ENCODE data around the gene NAA20. TPM values are rescaled to one million over a fixed set of nuclear protein-coding genes. Genes with fewer than 3 reads are reported as not detected.
A peak's percentile ranks its signal among the peaks of the same experiment; 100 is the strongest.

NAA20 gene
- total RNA-seq, 2 donors from 2014 or later = 62.9 to 72.5 TPM

DNA sequence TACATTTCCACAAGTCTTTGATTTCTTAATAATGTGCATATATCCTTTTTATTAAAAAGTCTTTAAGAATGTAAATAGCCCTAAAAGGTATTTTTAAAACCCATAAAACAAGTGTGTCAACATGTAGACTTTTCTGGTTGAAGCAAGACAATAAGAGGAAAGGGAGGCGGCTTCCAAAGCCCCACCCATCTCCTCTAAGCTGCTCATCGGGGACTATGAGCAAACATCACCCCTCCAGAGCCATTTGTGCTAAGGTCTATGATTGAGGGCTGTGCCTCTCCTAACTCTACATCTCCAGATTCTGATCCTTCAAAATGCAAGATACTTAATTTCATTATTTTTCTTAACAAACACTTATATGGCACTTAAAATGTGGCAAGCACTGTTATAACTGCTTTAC, 2.5 kb upstream of the NAA20 start:
- Mint-ChIP-seq H3K27ac (no peak overlapping the region), H3K27me3 (ENCODE audit: low read depth) (no peaks in the 10 kb centered on the region), H3K4me1 (ENCODE audit: low read depth) (peaks cover 37% of the 10 kb centered on the region), H3K4me3 (peak overlapping the region in 1 of 2 donors; percentile 43), H3K36me3 (ENCODE audit: insufficient read depth in 2 of 2) (peaks cover 0 to 8% of the 10 kb centered on the region in 2 donors), H3K9me3 (no peaks in the 10 kb centered on the region)
- DNase-seq = peak; percentile 27 to 36
- ATAC-seq (replicated peaks in 1 of 2) = no peak

DNA sequence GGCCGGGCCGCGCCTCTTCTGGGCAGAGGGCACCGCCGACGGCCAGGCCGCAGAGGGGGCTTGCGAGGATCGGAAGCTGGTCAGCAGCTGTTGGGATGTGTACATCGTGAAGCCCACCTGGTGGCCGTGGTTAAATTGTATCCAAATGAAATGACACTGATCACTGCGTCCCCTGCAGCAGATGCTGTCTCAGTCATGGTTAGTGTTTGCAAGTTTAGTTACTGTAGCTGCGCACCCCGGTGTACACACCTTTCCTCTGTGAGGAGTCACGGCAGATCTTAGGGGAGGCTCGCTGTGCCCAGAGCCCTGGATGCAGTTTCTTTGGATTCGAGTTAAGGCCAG, 653 bp downstream of the NAA20 start:
- Mint-ChIP-seq H3K36me3 (ENCODE audit: insufficient read depth in 2 of 2) (peaks cover 0 to 11% of the 10 kb centered on the region in 2 donors), H3K27ac (peak overlapping the region; percentile 89), H3K9me3 (no peaks in the 10 kb centered on the region), H3K4me1 (ENCODE audit: low read depth) (peaks cover 68% of the 10 kb centered on the region), H3K4me3 (peak overlapping the region; percentile 87 to 88), H3K27me3 (ENCODE audit: low read depth) (no peaks in the 10 kb centered on the region)
- ATAC-seq (replicated peaks in 1 of 2) (peak; percentile 3 to 19), DNase-seq (peak in 1 of 2 donors; percentile 19)

DNA sequence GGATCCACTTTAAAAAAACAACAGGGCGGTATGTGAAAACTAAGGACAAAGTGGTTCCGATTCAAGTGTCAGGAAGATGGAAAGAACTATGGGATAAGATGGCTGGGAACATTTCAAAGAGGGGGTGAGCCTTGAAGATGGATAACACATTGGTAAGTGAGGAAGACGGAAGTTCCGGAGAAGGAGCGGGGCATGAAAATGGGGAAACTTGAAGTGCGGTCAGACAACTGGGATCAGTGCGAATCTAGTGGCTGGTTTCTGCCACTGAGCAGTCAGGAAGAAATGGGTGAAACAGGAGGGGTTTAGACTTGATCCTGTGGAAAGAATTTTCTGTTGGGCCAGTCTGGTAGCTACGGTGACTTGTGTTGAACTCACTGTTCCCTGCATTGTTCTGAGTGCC, 1.2 kb downstream of the NAA20 start:
- peak overlapping the region; percentile 87 to 88 for H3K4me3 Mint-ChIP-seq
- ATAC-seq (replicated peaks in 1 of 2) = no peak
- H3K36me3 Mint-ChIP-seq (ENCODE audit: insufficient read depth in 2 of 2) = peaks cover 0 to 11% of the 10 kb centered on the region in 2 donors
- H3K27me3 Mint-ChIP-seq (ENCODE audit: low read depth) = no peaks in the 10 kb centered on the region
- no peak for DNase-seq
- H3K9me3 Mint-ChIP-seq = no peaks in the 10 kb centered on the region
- H3K27ac Mint-ChIP-seq = peak overlapping the region; percentile 89
- H3K4me1 Mint-ChIP-seq (ENCODE audit: low read depth) = peaks cover 69% of the 10 kb centered on the region

DNA sequence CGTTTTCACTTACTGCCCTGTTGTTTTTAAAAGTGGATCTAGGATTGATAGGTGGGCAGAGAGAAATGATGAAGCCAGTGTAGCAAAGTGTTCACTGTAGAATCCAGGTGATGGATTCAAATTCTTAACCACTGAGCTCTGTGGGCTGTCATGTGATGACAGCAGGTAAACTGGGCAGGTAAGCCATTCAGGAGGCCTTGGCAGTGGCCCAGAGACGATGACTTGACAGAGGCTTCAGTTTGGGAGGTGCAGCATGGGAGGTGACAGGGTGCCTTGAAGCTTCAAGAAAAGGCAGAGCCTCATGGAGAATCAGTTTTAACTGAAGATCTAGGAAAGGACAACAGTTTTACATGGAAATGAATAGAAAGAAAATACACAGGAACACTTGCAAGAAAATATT, 2.0 kb downstream of the NAA20 start:
- no peaks in the 10 kb centered on the region for H3K9me3 Mint-ChIP-seq
- DNase-seq = no peak
- peak overlapping the region; percentile 87 to 88 for H3K4me3 Mint-ChIP-seq
- peak overlapping the region; percentile 59 for H3K27ac Mint-ChIP-seq
- H3K4me1 Mint-ChIP-seq (ENCODE audit: low read depth) = peaks cover 69% of the 10 kb centered on the region
- no peak for ATAC-seq (replicated peaks in 1 of 2)
- H3K27me3 Mint-ChIP-seq (ENCODE audit: low read depth) = no peaks in the 10 kb centered on the region
- H3K36me3 Mint-ChIP-seq (ENCODE audit: insufficient read depth in 2 of 2) = peaks cover 0 to 11% of the 10 kb centered on the region in 2 donors

DNA sequence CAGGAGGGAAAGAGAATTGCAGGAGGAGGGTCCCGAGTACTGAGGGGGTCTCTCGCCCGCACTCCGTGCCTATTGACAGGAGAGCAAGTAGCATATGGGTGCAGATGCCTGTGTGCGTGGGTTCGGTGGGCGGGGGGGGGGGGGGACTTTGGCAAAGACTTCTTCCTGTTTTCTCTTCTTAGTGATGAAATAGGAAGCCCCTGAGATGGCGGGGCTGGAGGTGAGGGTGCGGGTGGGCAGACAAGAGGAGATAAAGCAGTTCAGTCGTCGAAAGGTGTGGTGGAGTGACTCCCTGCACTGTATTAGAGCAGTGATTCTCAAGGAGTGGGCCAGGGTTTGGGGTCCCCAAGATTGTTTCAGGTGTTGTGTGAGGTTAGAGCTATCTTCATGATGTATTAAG, 3.7 kb downstream of the NAA20 start:
- H3K27ac Mint-ChIP-seq = peak overlapping the region; percentile 62
- H3K9me3 Mint-ChIP-seq = no peaks in the 10 kb centered on the region
- H3K36me3 Mint-ChIP-seq (ENCODE audit: insufficient read depth in 2 of 2) = peaks cover 0 to 11% of the 10 kb centered on the region in 2 donors
- no peaks in the 10 kb centered on the region for H3K27me3 Mint-ChIP-seq (ENCODE audit: low read depth)
- H3K4me3 Mint-ChIP-seq = peak overlapping the region; percentile 56 to 57
- DNase-seq = no peak
- peaks cover 64% of the 10 kb centered on the region for H3K4me1 Mint-ChIP-seq (ENCODE audit: low read depth)
- no peak for ATAC-seq (replicated peaks in 1 of 2)

DNA sequence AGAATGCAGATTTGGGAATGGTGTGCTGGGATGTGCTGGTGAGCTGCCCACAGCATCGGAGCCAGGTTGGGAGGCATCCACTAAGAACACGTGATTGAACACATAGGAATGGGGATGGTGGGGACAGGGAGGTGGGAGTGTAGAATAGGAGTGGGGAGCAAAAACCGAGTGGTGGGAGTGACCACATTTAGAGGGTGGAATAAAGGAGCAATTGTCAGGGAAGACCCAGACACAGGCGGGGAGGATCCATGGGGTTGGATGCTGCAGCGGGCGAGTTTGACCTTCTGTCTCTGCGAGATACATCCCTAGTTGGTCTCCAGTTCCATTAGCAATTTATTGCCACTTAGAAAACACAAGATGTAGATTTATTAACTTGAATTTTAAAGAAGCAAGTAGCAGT, 4.7 kb downstream of the NAA20 start:
- peaks cover 62% of the 10 kb centered on the region for H3K4me1 Mint-ChIP-seq (ENCODE audit: low read depth)
- H3K4me3 Mint-ChIP-seq = peak overlapping the region; percentile 39 to 59
- H3K27ac Mint-ChIP-seq = peak overlapping the region; percentile 62
- H3K9me3 Mint-ChIP-seq = no peaks in the 10 kb centered on the region
- H3K36me3 Mint-ChIP-seq (ENCODE audit: insufficient read depth in 2 of 2) = peaks cover under 1 to 12% of the 10 kb centered on the region in 2 donors
- DNase-seq (no peak), ATAC-seq (replicated peaks in 1 of 2) (no peak)
- no peaks in the 10 kb centered on the region for H3K27me3 Mint-ChIP-seq (ENCODE audit: low read depth)

DNA sequence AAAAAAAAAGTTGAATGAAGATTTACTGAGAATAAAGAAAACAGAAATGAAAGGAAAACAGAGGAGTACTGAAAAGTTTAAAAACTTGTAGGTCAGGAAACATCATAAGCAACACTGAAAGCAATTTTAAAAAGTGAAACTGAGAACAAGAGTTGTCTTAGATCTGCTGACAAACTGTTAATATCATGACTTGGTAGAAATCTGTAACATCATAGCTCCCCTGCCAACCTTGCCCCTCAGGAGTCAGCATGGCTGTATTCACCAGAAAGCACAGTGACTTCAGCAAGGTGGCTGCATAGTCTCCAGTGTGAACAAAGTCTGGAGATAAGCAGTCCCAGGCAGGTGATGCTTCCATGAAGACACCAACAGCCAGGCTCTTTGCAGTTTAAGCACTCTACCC, 5.3 kb downstream of the NAA20 start:
- Mint-ChIP-seq H3K27ac (peak overlapping the region; percentile 62), H3K27me3 (ENCODE audit: low read depth) (no peaks in the 10 kb centered on the region), H3K36me3 (ENCODE audit: insufficient read depth in 2 of 2) (peaks cover 2 to 12% of the 10 kb centered on the region in 2 donors), H3K9me3 (no peaks in the 10 kb centered on the region), H3K4me3 (peak overlapping the region in 1 of 2 donors; percentile 59), H3K4me1 (ENCODE audit: low read depth) (peaks cover 58% of the 10 kb centered on the region)
- peak; percentile 49 to 64 for ATAC-seq (replicated peaks in 1 of 2)
- peak in 1 of 2 donors; percentile 15 for DNase-seq

DNA sequence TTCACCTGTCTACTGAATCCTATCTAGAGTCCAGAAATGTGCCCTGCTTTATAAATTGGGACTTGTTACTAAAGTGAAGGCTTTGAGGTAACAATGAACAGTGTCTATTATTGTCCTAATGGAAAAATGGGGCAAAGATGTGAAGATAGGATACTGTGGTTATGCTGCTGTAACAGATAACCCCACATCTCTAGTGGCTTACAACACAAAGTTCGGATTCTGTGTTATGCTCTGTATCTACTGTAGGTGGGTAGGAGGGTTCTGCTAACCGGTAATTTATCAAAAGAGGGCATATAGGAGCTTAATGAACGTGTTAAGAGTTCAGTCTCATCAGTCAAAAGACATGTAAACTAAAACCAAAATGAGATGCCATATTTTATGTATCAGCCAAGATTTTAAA, 6.2 kb downstream of the NAA20 start:
- Mint-ChIP-seq H3K27me3 (ENCODE audit: low read depth) (no peaks in the 10 kb centered on the region), H3K4me3 (no peak overlapping the region), H3K4me1 (ENCODE audit: low read depth) (peaks cover 52% of the 10 kb centered on the region), H3K36me3 (ENCODE audit: insufficient read depth in 2 of 2) (peaks cover 2 to 8% of the 10 kb centered on the region in 2 donors), H3K9me3 (no peaks in the 10 kb centered on the region), H3K27ac (peak overlapping the region; percentile 79)
- ATAC-seq (replicated peaks in 1 of 2) (no peak), DNase-seq (no peak)

DNA sequence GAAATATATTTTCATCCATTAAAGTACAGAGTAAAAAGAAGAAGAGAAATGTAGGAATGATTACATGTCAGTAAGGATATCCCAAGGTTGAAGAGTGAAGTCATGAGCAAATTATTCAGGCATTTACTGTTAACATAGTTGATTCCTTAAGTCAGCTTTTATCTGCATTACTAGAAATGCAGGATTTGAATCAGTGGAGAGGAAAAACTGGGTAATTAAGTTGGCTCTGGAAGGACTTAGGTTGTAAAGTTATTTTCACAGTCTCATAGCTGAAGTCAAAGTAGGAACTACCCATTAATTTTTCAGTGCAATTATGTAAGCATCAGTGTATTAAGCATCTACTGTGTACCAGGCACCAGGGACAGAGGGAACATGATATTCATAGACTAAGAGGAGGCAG, 7.8 kb downstream of the NAA20 start:
- H3K9me3 Mint-ChIP-seq = no peaks in the 10 kb centered on the region
- H3K27me3 Mint-ChIP-seq (ENCODE audit: low read depth) = no peaks in the 10 kb centered on the region
- no peak overlapping the region for H3K4me3 Mint-ChIP-seq
- no peak for DNase-seq
- ATAC-seq (replicated peaks in 1 of 2) = no peak
- peaks cover 2 to 9% of the 10 kb centered on the region in 2 donors for H3K36me3 Mint-ChIP-seq (ENCODE audit: insufficient read depth in 2 of 2)
- peaks cover 36% of the 10 kb centered on the region for H3K4me1 Mint-ChIP-seq (ENCODE audit: low read depth)
- peak overlapping the region; percentile 82 for H3K27ac Mint-ChIP-seq

DNA sequence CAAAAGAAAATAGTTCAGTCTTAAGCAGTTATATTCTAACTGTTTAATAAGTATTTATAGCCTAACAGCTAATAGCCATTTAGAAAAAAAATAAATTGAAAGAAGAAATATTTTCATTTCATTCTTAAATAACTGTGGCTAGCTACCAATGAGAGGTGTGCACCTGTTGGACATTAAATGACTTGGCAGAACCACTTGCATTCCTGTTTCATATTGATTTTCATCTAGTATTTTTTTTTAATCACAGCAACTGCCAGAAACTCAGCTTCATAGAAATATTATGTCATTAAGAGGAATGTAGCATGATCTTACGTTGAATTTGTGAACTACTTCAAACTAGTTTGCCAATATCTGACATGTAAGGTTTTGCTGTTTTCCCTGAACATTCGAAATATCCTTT, 10.1 kb downstream of the NAA20 start:
- Mint-ChIP-seq H3K27ac (peak overlapping the region; percentile 46), H3K4me1 (ENCODE audit: low read depth) (peaks cover 13% of the 10 kb centered on the region), H3K4me3 (no peak overlapping the region), H3K36me3 (ENCODE audit: insufficient read depth in 2 of 2) (peaks cover 2 to 12% of the 10 kb centered on the region in 2 donors), H3K27me3 (ENCODE audit: low read depth) (no peaks in the 10 kb centered on the region), H3K9me3 (no peaks in the 10 kb centered on the region)
- DNase-seq (no peak), ATAC-seq (replicated peaks in 1 of 2) (no peak)

DNA sequence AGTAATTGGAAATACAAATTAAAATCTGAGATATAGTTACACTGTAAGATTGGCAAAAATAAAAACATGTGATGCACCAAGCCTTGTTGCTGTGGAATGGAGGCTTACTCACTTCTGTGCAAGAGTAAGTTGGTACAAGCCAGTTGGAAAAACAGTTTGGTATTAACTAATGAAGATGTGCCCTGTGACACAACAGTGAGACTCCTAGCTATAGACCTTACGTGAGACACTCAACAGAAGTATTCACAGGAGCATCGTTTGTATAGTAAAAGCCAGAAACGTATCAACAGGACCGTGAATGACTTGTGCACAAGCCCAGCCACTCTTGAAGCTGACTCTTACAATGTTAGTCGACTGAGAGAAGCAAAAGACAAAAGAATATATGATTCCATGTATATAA, 14.6 kb downstream of the NAA20 start:
- Mint-ChIP-seq H3K9me3 (no peaks in the 10 kb centered on the region), H3K36me3 (ENCODE audit: insufficient read depth in 2 of 2) (peaks cover 2 to 22% of the 10 kb centered on the region in 2 donors), H3K4me3 (no peak overlapping the region), H3K27me3 (ENCODE audit: low read depth) (no peaks in the 10 kb centered on the region), H3K27ac (peak overlapping the region; percentile 86), H3K4me1 (ENCODE audit: low read depth) (no peaks in the 10 kb centered on the region)
- DNase-seq (no peak), ATAC-seq (replicated peaks in 1 of 2) (no peak)

DNA sequence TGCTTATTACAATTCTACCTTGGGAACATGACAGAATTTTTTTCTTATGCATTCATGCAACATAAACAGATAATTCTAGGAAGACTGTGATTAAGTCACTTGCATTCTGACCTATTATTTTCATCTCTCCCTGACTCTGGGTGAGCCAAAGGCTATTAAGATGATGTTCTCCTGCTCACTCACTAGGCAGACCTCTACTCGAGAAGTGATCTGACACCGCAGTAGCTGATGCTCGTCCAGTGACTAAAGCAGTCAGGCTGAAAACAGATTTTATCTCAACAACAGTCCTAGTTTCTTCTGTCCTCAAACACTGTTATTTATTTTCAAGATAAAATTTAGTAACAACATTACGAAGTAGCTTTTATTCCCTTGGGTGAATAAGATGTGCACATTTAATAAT, 17.3 kb downstream of the NAA20 start:
- Mint-ChIP-seq H3K9me3 (no peaks in the 10 kb centered on the region), H3K27ac (no peak overlapping the region), H3K4me3 (no peak overlapping the region), H3K36me3 (ENCODE audit: insufficient read depth in 2 of 2) (peaks cover 5 to 28% of the 10 kb centered on the region in 2 donors), H3K27me3 (ENCODE audit: low read depth) (no peaks in the 10 kb centered on the region), H3K4me1 (ENCODE audit: low read depth) (no peaks in the 10 kb centered on the region)
- ATAC-seq (replicated peaks in 1 of 2) (no peak), DNase-seq (no peak)

DNA sequence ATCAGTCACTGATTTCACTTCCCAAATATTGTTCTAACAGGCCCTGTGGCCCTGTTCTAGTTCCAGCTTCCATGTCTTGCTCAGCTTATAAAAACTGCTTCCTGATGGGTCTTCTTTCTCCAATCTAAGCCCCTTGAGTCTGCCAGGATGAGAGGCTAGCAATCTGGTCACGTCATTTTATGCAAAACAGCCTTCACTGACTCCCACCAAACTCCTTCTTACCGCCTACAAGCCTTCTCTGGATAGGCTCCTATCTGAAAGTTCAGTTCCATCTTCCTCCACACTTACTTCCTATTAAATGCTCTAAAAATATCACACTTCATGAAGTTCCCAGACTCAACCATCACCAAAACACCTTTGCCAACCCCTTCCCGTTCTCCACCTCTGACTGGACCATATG, 19.6 kb downstream of the NAA20 start:
- ATAC-seq (replicated peaks in 1 of 2) (no peak), DNase-seq (no peak)
- H3K36me3 Mint-ChIP-seq (ENCODE audit: insufficient read depth in 2 of 2) = peaks cover 7 to 28% of the 10 kb centered on the region in 2 donors
- H3K27me3 Mint-ChIP-seq (ENCODE audit: low read depth) = no peaks in the 10 kb centered on the region
- H3K27ac Mint-ChIP-seq = peak overlapping the region; percentile 12
- no peaks in the 10 kb centered on the region for H3K4me1 Mint-ChIP-seq (ENCODE audit: low read depth)
- H3K9me3 Mint-ChIP-seq = no peaks in the 10 kb centered on the region
- H3K4me3 Mint-ChIP-seq = no peak overlapping the region

DNA sequence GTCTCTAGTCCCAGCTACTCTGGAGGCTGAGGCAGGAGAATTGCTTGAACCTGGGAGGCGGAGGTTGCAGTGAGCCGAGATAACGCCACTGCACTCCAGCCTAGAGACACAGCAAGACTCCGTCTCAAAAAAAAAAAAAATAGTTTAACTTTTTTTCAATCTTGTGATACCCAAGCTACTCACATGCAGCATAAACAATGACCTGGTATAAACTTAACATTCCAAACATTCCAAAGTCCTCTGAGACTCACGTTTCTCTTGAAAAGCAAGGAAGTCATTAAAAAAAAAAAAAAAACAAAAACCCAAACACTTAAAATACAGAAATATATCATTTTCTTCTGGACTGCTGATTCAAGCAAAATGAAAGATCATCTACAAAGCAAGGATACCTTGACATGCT, 20.8 kb downstream of the NAA20 start:
- H3K36me3 Mint-ChIP-seq (ENCODE audit: insufficient read depth in 2 of 2) = peaks cover 7 to 27% of the 10 kb centered on the region in 2 donors
- H3K4me1 Mint-ChIP-seq (ENCODE audit: low read depth) = no peaks in the 10 kb centered on the region
- ATAC-seq (replicated peaks in 1 of 2) (no peak), DNase-seq (no peak)
- H3K9me3 Mint-ChIP-seq = no peaks in the 10 kb centered on the region
- no peak overlapping the region for H3K4me3 Mint-ChIP-seq
- no peak overlapping the region for H3K27ac Mint-ChIP-seq
- H3K27me3 Mint-ChIP-seq (ENCODE audit: low read depth) = no peaks in the 10 kb centered on the region
